Measurements from ENCODE around the gene CYTL1.

- TF ChIP-seq CTCF (IDR thresholded peaks at IDR 0.05; ENCODE audit: poor library complexity, severe bottlenecking) (no peak), POLR2AphosphoS5 (IDR thresholded peaks at IDR 0.05) (no peak), EP300 (conservative IDR thresholded peaks at IDR 0.05; ENCODE audit: poor library complexity, severe bottlenecking) (no peak), REST (IDR thresholded peaks at IDR 0.05; ENCODE audit: borderline replicate concordance) (no peak), EZH2 (IDR thresholded peaks at IDR 0.05; ENCODE audit: borderline replicate concordance, insufficient read depth, low read length, poor library complexity, severe bottlenecking) (no peak), RAD21 (conservative IDR thresholded peaks at IDR 0.05) (no peak), MXI1 (conservative IDR thresholded peaks at IDR 0.05; ENCODE audit: poor library complexity, severe bottlenecking) (no peak)
Measured at GRCh38 chr4:4979971-4980370, 39.3 kb downstream of the CYTL1 start.
